Activated CD8-positive, alpha-beta memory T cell treated with anti-CD3 and anti-CD28 coated beads, Interleukin-2, amount 50 U/mL, for 48 hours (primary cell): ENCODE results near the gene PPP4R1.

ENCODE experiments used
- DNase-seq: peaks from one replicate; pipeline ENCODE4 v3.0.0-alpha.2; 2020

The PPP4R1 gene

DNA sequence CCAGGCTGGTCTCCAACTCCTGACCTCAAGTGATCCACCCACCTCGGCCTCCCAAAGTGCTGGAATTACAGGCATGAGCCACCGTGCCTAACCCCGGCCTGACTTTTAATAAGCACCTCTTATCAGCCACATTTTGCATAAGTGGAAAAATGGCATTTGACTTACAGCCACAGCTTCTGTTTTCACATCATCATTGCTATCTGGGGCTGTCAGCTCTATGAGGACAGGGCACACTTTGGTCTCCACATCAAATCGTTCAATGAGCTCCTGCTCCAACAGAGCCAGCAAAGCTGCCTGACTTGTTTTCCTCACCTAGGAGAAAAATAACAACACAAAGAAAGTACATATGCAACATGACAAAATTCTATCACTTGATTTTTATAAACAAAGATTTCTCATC is 26.4 kb downstream of the PPP4R1 start:
- no peak for DNase-seq

DNA sequence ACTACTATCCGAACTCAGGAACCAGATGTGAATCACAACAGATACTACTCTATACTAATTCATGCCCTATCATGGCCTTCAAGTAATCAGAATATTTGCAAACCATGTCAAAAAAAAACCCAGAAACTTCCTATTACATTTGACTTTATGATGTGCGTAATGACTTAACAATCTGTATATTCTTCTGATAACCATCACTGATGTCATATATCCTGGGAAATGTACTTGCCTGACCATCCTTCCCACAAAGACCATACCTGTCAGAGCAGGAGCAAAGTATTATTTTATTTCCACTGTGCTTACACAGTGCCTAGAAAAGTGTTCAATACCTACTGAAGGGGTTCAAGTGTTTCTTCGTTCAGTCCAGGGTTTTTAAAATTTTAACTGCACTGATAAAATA is 27.5 kb downstream of the PPP4R1 start:
- DNase-seq, result no peak

GRCh38 chr18:9581667-9582066 is 32.7 kb downstream of the PPP4R1 start:
- DNase-seq, result no peak

GRCh38 chr18:9578306-9578705 is 36.1 kb downstream of the PPP4R1 start:
- no peak for DNase-seq

GRCh38 chr18:9577361-9577760 is 37.0 kb downstream of the PPP4R1 start:
- DNase-seq, result no peak

GRCh38 chr18:9575558-9575957 is 38.8 kb downstream of the PPP4R1 start:
- DNase-seq, result no peak

DNA sequence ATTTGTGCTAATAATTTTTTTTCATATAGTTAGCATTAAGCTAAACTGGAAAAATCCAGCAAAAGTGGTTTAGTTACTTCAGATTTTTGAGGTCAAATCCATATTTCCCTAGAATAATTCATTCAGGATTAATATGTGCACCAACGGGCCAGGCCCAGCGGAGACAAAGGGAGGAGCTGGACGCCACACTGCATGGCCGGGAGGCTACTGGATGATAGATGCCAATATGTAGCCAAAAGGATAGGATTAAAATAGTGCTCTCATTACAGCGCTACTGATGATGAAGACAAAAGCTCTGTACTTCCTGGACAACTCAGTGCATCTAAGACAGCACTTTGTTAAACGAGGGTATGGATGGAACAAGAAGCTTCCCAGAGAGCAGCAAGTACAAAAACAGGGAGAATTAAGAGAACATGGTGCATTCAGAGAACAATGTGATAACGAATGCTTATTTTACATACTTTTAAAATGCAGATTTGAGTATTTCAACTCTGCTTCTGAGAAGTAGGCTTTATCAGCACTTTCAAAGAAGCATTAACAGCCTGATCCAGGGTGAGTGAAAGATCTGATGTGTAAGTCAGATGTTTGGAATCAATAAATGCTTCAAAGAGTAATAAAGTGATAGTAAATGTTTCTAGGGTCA is 39.8 kb downstream of the PPP4R1 start:
- no peak for DNase-seq

DNA sequence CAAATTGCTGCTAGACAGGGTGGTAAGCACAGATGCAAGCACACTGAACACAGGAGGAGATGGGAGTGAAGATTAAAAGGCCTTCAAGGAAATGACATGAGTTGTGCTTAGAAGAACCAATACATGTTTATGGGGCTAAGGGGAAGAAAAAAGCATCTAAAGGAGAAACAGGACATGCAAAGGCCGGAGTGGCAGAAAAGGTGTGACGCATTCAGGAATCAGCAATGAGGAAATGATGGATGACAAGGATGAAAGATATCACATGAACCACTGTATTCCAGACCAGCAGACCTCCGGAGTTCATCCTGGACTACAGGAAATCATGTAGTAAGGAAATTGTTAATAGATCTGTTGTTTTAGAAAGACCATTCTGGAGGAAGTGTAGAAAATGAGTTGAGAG is 42.8 kb downstream of the PPP4R1 start:
- DNase-seq, result no peak

DNA sequence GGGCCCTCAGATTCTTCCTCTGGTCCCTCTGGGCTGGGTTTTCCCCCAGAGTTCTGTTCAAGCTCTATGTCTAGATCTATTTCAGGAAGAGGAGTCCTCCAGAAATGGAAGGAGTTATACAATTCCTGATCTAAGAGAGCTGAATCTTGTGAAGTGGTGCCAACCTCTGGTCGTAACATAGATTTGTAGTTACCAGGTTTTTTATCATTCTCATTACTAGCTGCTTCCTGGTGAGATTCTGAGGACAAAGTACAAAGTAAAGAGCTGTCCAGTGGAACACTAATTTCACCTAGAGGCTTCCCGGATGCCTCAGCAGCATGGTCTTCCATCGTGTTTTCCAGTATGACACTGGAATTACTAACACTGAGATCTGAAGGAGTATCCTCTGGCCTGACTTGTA is 44.1 kb downstream of the PPP4R1 start:
- DNase-seq, result no peak

- no peak for DNase-seq
Measured at GRCh38 chr18:9569178-9569577, 45.2 kb downstream of the PPP4R1 start.

- no peak for DNase-seq
Measured at GRCh38 chr18:9568186-9568585, 46.2 kb downstream of the PPP4R1 start.

DNA sequence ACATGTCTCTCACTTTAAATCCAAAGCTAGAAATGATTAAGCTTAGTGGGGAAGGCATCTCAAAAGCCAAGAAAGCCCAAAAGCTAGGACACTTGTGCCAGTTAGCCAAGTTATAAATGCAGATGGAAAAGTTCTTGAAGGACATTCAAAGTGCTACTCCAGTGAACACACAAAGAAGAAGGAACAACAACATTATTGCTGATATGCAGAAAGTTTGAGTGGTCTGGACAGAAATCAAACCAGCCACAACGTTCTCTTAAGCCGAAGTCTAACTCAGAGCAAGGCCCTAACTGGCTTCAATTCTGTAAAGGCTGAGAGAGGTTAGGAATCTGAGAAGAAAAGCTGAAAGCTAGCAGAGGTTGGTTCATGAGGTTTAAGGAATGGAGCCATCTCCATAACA is 49.0 kb downstream of the PPP4R1 start:
- no peak for DNase-seq

- no peak for DNase-seq
Measured at GRCh38 chr18:9563331-9563730, 51.0 kb downstream of the PPP4R1 start.

- DNase-seq, result no peak
Measured at GRCh38 chr18:9562584-9562983, 51.8 kb downstream of the PPP4R1 start.

- no peak for DNase-seq
Measured at GRCh38 chr18:9561759-9562158, 52.6 kb downstream of the PPP4R1 start.

- DNase-seq, result no peak
Measured at GRCh38 chr18:9559253-9559652, 55.1 kb downstream of the PPP4R1 start.

DNA sequence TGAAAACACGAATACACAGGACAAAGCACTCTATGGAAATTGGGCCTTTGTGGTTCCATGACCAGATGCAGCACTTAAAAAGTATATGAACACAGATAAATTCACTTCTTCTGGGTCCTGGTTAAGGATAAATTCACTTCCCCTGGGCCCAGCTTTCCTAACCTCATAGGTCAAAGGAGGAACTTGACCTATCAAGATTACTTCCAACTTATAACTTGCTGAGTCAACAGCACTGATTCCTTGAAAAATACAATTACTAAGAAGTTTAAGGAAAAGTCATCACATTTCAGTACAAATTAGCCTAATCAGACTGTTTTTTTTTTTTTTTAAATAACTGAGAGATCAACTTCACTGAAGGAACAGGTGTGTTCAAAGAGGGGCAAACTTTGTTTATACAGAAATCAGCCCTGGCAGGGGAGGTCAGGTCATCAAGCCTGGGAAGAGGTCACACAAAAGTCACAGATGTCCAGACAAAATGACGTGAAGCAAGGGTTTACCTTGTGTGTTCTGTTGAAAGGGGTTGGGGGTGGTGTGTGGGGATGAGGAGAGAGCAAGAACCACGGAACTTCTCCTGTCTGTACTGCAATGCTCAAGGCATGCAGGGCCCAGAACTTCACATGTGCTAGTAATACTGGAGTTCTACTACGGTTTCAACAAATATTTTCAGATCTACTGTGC is 55.8 kb downstream of the PPP4R1 start:
- no peak for DNase-seq

- no peak for DNase-seq
Measured at GRCh38 chr18:9557250-9557943, 57.0 kb downstream of the PPP4R1 start.

DNA sequence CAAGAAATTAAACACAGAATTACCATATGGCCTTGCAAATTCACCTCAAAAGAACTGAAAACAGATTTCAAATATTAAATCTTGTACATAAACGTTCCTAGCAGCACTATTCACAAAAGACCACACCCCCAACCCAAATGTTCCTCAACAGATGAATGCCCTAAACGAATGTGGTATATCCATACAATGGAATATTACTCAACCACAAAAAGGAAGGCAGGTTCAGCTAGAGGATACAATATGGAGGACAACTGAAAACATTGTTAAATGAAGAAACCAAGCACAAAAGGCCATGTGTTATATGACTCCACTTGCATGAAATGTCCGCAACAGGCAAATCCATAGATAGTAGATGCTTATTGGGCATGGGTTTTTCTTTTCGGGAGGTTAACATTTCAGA is 61.7 kb downstream of the PPP4R1 start:
- DNase-seq, result no peak

GRCh38 chr18:9552191-9552590 is 62.2 kb downstream of the PPP4R1 start:
- no peak for DNase-seq

DNA sequence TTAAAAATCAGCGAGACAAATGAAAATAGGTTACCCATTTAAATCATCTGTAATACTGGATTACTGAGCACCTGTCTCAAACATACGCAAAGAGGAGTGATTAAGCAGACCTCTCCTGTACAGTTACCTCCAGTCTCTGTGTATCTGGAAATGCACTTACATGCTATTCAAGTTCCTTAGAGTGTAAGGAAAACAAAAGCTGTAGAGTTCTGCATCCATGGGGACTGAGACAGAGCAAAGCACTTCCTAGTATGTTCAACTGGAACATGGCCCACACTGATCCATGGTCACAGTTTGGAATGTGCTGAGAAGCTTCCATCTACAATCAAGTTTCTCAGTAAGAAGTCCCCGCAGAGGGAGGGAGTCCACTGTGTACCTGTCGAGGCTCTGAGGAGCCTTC is 63.9 kb downstream of the PPP4R1 start:
- no peak for DNase-seq

DNA sequence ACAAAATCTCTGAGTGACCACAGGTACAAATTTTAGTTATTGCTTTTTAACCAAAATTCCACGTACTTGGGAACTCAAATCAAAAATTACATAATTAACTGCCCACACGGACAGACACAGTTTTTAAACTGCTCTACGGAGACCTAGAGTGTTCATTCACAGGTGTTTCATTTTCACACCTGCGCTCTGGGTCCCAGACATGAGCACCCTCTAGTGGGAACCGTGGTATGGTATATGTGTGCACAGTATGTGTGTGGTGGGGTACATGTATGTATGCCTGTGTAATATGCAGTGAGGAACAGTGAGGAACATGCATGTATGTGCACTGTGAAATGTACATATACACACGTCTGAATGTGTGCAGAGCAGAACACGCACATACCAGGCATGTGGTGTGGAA is 65.0 kb downstream of the PPP4R1 start:
- DNase-seq, result no peak

GRCh38 chr18:9547782-9548181 is 66.6 kb downstream of the PPP4R1 start:
- no peak for DNase-seq

DNA sequence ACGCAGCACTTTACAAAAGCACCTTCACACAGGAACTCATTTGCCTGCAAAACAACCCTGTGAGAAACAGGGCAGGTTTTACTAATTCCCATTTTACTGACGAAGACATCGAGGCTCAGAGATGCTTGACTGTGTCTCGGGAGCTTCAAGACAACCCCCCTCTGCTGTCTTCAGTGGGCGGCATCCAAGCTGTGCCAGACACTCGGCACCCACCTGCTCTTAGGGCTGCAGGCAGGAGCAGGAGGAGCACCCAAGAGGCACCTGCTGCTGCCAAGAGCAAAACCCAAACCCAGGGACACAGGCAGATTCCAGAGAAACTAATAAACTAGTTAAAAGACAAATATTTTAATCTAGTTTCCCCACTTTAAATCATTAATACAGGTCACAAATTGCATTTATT is 67.9 kb downstream of the PPP4R1 start:
- no peak for DNase-seq

DNA sequence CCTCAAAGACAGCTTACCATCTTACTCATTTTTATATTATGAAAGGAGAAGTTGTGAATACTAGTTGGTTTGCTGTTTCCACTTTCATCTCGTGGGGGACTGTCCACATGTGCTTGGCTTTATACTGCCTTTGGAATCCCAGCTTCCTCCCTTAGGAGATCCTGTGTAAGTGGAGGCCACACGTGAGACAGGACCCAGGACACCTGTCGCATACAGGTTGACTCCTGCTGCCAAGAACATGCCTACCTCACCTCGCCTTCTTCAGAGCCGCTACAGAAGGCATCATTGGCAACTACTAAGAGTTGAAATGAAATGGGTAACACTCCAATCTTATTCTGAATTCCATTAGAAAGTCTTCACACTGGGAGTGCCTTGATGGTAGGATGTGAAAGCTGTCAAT is 69.3 kb downstream of the PPP4R1 start:
- DNase-seq, result no peak
